GM12891 (cell line): ENCODE results near the gene SRCIN1.
"Not testable (repeated sequence)": the region's sequence is repeated elsewhere in the genome, so short reads cannot be mapped to it uniquely, and the experiment has no call there.

Source experiments
- POLR2A ChIP-seq: IDR thresholded peaks from 2 replicates; pipeline ENCODE4 v1.6.1; 2011; ENCODE audit warnings: low read depth, low read length, control low read depth
- POLR2AphosphoS5 ChIP-seq: IDR thresholded peaks from 2 replicates; pipeline ENCODE4 v1.6.1; 2011; ENCODE audit warnings: low read depth, low read length, control low read depth

GRCh38 chr17:38492067-38493040, 113.4 kb downstream of the SRCIN1 start:
- TF ChIP-seq POLR2AphosphoS5, POLR2A: not testable (repeated sequence)
